ENCODE measurements around the gene KCNIP3.
"Not testable (repeated sequence)": the region's sequence is repeated elsewhere in the genome, so short reads cannot be mapped to it uniquely, and the experiment has no call there.

The KCNIP3 gene

DNA sequence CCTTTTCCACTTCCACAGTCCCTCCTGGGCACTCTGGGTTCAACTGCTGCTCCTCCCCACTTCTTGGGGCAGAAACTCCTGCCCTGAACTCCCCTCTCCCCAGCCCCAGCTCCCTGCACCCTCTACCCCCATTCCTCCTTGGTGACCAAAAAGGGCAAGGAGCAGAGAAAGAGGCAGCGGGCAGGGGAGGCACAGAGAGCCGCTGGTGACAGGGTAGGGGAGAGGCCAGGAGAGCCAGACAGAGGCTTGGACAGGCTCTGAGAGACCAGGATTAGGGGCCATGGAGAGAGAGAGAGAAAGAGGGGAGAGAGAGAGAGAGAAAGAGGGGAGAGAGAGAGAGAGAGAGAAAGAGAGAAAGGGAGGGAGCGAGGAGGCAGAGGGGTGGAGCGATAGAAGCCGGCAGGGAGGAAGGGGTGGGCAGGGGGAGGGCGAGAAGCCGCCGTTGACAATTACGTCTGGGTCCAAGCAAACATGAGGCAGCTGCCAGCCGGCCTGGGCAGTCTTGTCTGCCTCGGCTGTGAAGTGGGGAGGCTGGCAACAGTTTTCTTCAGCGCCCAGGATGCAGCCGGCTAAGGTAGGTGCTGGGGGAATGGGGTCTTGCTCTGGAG, at the start of gene KCNIP3:
KCNIP3 (plus strand) TSS at position 468 of the 608 bp plus-strand sequence; CDS start at position 560, 92 bp downstream.
- no peak for ATAC-seq (ENCODE audit: low read depth)
- H3K36me3 Mint-ChIP-seq = no peaks in the 10 kb centered on the region
- H3K4me3 Mint-ChIP-seq = no peak within 1 kb of the TSS
- H3K27ac Mint-ChIP-seq = no peak within 1 kb of the TSS
- H3K4me1 Mint-ChIP-seq = peaks cover 3% of the 10 kb centered on the region
- H3K27me3 Mint-ChIP-seq = peaks cover 6% of the 10 kb centered on the region
- no peak for DNase-seq (ENCODE audit: low spot score in 2 of 2)
- H3K9me3 Mint-ChIP-seq = peaks cover 4% of the 10 kb centered on the region

DNA sequence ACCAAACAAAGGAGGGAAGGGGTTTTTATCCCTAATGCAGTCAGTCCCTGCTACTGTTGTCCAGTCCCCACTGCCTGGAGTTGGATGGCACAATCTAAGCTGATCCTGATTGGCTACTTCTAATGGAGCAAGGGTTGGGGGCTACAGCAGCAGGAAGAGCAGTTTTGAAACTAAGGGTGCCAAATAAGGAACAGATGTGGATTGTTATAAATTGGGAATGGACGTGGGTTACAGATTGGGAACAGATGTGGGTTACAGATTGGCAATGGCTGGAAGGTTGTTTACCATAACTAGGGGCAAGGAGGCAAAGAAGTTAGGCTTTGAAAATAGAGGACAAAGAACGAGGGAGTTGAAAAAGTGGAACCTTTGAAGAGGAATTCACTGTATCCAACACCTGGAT, 38.9 kb upstream of the KCNIP3 start:
- DNase-seq (ENCODE audit: low spot score in 2 of 2) (no peak), ATAC-seq (ENCODE audit: low read depth) (no peak)
- no peak overlapping the region for H3K4me3 Mint-ChIP-seq
- peaks cover 7% of the 10 kb centered on the region for H3K36me3 Mint-ChIP-seq
- H3K4me1 Mint-ChIP-seq = no peaks in the 10 kb centered on the region
- no peak overlapping the region for H3K27ac Mint-ChIP-seq
- peaks cover 17% of the 10 kb centered on the region for H3K9me3 Mint-ChIP-seq
- peaks cover 7% of the 10 kb centered on the region for H3K27me3 Mint-ChIP-seq

DNA sequence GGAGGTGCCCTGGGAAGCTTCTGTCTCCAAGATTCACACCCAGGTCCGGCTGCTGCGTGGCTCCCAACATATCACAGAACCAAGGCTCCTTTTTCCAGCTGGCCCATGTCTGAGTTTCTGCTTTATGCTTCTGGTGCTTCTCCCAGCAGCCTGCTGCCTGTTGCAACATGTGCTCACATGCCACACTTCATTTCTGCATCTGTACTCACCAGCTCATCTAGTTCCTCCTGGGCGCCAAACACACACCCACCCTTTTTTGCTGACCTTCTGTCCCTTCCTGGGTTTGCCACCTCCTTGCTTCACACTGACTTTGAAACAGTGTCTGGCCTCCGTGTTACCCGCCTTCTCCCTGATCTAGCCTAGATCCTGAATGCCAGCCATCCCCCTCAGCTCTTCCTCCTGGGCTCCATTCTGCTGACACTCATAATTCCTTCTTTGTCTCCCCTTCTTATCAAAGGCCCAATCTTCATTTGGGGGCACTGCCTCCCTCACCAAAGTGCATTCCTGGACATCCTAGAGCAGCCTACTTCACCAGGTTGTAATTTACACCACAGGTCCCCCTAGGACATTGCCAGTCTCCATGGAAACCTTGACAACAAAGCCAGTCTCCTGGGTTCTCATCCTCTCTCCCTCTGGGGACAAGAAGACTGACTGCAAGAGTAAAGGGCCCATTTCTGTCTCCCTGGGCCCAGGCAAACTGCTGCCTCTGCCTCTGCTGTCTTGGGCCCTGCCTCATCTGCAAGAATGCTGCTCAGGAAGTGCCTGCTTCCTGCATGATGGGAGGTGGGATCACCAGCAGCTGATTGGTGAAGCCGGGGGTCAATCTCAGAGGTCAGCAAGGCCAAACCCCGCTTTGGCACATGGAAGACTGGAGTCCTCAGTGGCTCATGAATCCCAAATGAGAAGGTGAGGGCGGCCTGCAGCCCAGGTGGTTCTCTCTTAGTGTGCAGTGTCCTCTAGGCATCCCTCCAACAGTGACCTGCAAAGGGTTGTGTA, 36.8 kb upstream of the KCNIP3 start:
- no peaks in the 10 kb centered on the region for H3K4me1 Mint-ChIP-seq
- DNase-seq (ENCODE audit: low spot score in 2 of 2) = no peak

DNA sequence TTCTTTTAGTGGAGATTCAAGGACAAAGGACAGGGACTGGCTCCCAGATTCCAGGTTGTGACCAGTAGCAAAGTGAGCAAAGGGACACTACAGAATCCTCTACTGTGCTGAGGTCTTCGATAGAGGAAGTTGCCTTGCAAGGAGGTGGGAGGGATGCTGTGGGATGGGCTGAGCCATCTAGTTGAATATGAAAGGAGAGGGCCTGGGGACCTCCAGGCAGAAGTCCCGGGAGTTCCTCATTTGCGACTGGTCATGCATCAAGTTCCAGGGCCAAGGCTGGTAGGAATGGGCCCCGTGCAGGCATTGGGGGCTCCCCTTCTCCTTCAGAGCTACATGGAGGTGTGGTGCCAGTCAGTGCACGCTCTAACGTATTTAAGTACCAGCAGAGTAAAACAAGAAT, 35.5 kb upstream of the KCNIP3 start:
- Mint-ChIP-seq H3K4me1 (no peaks in the 10 kb centered on the region), H3K9me3 (peaks cover 12% of the 10 kb centered on the region), H3K36me3 (peaks cover 5% of the 10 kb centered on the region), H3K27ac (no peak overlapping the region), H3K27me3 (peaks cover 7% of the 10 kb centered on the region), H3K4me3 (no peak overlapping the region)
- ATAC-seq (ENCODE audit: low read depth) (no peak), DNase-seq (ENCODE audit: low spot score in 2 of 2) (no peak)

More for the DNA sequence above, 36.8 kb upstream of the KCNIP3 start:
- H3K9me3 Mint-ChIP-seq = peaks cover 14% of the 10 kb centered on the region
- no peak for ATAC-seq (ENCODE audit: low read depth)
- H3K4me3 Mint-ChIP-seq = no peak overlapping the region
- peaks cover 7% of the 10 kb centered on the region for H3K27me3 Mint-ChIP-seq
- H3K36me3 Mint-ChIP-seq = peaks cover 7% of the 10 kb centered on the region
- H3K27ac Mint-ChIP-seq = no peak overlapping the region

DNA sequence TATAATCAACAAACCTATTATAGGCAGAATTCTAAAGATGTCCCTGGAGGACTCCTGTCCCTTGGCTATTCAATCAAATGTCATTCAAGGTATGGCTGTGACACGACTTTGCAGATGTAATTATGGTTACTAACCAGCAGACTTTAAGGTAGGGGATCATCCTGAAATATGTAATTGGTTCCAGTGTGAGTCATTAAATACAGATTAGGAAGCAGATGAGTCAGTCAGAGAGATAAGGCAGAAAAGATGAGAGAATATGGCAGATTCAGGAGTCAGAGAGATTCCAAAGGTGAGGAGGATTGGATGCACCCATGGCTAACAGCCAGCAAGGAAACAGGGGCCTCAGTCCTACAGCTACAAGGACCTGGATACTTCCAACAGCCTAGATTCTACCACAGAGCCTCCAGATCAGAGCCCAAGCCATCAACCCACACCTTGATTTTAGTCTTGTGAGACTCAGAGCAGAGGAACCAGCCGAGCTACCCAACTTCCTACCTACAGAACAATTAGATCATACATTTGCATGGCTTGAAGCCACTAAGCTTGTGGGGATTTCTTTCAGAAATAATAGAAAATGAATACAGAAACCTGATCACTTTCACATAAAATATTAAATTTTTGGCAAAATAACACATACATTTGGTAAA, 34.1 kb upstream of the KCNIP3 start:
- Mint-ChIP-seq H3K4me3 (no peak overlapping the region), H3K27ac (no peak overlapping the region), H3K36me3 (peaks cover 3% of the 10 kb centered on the region), H3K4me1 (no peaks in the 10 kb centered on the region), H3K9me3 (peaks cover 8% of the 10 kb centered on the region), H3K27me3 (peaks cover 7% of the 10 kb centered on the region)
- ATAC-seq (ENCODE audit: low read depth) = no peak
- DNase-seq (ENCODE audit: low spot score in 2 of 2) = no peak

DNA sequence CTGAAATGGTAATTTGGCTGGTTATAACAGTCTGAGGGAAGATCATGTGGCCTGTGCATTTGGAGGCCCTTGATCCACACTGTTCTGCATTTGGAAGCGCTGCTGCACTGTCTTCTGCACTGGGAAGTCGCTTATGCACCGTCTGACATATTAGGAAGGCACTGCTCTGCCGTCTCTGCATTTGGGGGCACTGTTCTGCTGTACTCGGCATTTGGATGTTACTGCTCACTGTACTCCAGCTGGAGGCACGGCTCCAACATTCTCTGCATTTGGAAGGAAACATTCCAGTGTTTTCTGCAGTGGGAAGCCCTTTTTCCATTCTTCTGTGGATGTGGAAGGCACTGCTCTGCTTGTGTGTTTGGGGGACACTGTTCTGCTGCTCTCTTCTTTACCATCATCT, 32.5 kb upstream of the KCNIP3 start:
- Mint-ChIP-seq H3K4me1 (no peaks in the 10 kb centered on the region), H3K27ac (no peak overlapping the region), H3K36me3 (peaks cover 3% of the 10 kb centered on the region), H3K27me3 (peaks cover 5% of the 10 kb centered on the region), H3K4me3 (no peak overlapping the region), H3K9me3 (no peaks in the 10 kb centered on the region)
- DNase-seq (ENCODE audit: low spot score in 2 of 2) = peak in 1 of 2 donors; percentile 5
- no peak for ATAC-seq (ENCODE audit: low read depth)

DNA sequence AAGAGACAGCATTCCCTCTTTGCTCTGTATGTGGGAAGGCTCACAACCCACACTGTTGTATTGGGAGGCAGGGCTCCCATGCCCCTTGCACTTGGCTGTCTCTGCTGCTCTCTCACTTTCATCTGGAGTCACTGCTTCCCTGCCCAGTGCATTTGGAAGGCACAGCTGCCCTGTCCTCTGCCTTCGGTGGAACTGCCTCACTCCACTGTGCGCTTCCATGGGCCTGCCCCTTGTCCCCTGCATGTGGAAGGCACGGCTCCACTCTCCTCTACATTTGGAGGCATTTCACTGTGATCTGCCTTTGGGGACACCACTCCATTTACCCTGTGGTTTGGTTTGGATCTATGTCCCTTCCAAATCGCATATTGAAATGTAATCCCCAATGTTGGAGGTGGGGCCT, 32.0 kb upstream of the KCNIP3 start:
- no peak for ATAC-seq (ENCODE audit: low read depth)
- Mint-ChIP-seq H3K27ac (no peak overlapping the region), H3K9me3 (no peaks in the 10 kb centered on the region), H3K36me3 (peaks cover 2% of the 10 kb centered on the region), H3K4me1 (no peaks in the 10 kb centered on the region), H3K27me3 (peaks cover 4% of the 10 kb centered on the region), H3K4me3 (no peak overlapping the region)
- DNase-seq (ENCODE audit: low spot score in 2 of 2) = peak in 1 of 2 donors; percentile 6

GRCh38 chr2:95266781-95267430, 30.2 kb upstream of the KCNIP3 start:
- Mint-ChIP-seq H3K9me3 (no peaks in the 10 kb centered on the region), H3K4me1 (no peaks in the 10 kb centered on the region), H3K27me3 (peaks cover 2% of the 10 kb centered on the region), H3K4me3 (no peak overlapping the region), H3K36me3 (no peaks in the 10 kb centered on the region), H3K27ac (no peak overlapping the region)
- DNase-seq (ENCODE audit: low spot score in 2 of 2) = peak in 1 of 2 donors; percentile 5
- no peak for ATAC-seq (ENCODE audit: low read depth)

GRCh38 chr2:95267458-95268210, 29.5 kb upstream of the KCNIP3 start:
- Mint-ChIP-seq H3K27me3 (peaks cover 2% of the 10 kb centered on the region), H3K4me3 (no peak overlapping the region), H3K9me3 (no peaks in the 10 kb centered on the region), H3K4me1 (no peaks in the 10 kb centered on the region), H3K36me3 (no peaks in the 10 kb centered on the region), H3K27ac (no peak overlapping the region)
- ATAC-seq (ENCODE audit: low read depth) (no peak), DNase-seq (ENCODE audit: low spot score in 2 of 2) (peak in 1 of 2 donors; percentile 3)

GRCh38 chr2:95268211-95269035, 28.7 kb upstream of the KCNIP3 start:
- no peaks in the 10 kb centered on the region for H3K9me3 Mint-ChIP-seq
- H3K27ac Mint-ChIP-seq = no peak overlapping the region
- ATAC-seq (ENCODE audit: low read depth) (no peak), DNase-seq (ENCODE audit: low spot score in 2 of 2) (peak in 1 of 2 donors; percentile 5)
- H3K4me1 Mint-ChIP-seq = no peaks in the 10 kb centered on the region
- peaks cover 2% of the 10 kb centered on the region for H3K27me3 Mint-ChIP-seq
- no peaks in the 10 kb centered on the region for H3K36me3 Mint-ChIP-seq
- no peak overlapping the region for H3K4me3 Mint-ChIP-seq

DNA sequence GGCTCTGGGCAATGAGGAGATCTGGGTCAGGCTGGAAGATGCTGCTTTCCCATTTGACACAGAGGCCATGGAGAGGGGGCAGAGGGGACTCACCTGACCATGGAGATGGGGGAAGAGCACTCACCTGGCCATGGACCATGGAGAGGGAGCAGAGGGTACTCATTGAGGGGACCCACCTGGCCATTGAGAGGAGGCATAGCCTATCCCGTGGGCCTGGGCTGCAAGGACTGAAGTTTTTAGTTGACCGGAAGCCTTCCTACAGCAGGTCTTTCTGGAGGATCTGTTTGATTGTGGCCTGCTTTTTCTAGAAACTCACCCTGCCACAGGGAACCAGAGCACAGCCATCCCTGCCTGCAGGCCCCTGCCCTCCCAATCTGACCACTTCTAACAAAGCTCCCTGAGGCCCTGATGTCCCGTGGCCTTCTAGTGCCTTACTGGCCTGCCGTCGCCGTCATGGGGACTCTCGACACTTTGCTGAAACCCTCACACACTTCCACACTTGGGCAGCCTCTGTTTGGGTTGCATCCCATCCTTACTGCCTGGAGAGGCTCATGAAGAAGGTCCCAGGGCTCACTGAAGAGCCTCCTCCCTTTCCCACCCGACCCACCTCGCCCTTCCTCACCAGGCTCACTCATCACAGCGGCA, 28.0 kb upstream of the KCNIP3 start:
- Mint-ChIP-seq H3K36me3 (no peaks in the 10 kb centered on the region), H3K4me1 (no peaks in the 10 kb centered on the region), H3K27ac (no peak overlapping the region), H3K4me3 (no peak overlapping the region), H3K27me3 (peaks cover 2% of the 10 kb centered on the region), H3K9me3 (no peaks in the 10 kb centered on the region)
- DNase-seq (ENCODE audit: low spot score in 2 of 2) (no peak), ATAC-seq (ENCODE audit: low read depth) (no peak)

- H3K9me3 Mint-ChIP-seq; H3K36me3 Mint-ChIP-seq; H3K4me1 Mint-ChIP-seq; ATAC-seq (ENCODE audit: low read depth); H3K4me3 Mint-ChIP-seq; H3K27me3 Mint-ChIP-seq; H3K27ac Mint-ChIP-seq; DNase-seq (ENCODE audit: low spot score in 2 of 2): not testable (repeated sequence)
These were observed 27.4 kb upstream of the KCNIP3 start for GRCh38 chr2:95269745-95270144.

All from memory B cell (primary cell).